PC-3 (cell line): ENCODE measurements around the gene DYNLT3. TPM values are rescaled to one million over a fixed set of nuclear protein-coding genes. Genes with fewer than 3 reads are reported as not detected.

ENCODE experiments used
- ATAC-seq: fragments of 200-7000 bp; cut with Tn5 transposase; 2 replicates; pipeline ENCODE4 v1.9.1; 2020; ENCODE audit warnings: mild to moderate bottlenecking, moderate library complexity
- BruUV-seq: library from RNA; stranded (reverse); fragments of 400-500 nt; replicated peaks from 2 replicates; lab custom pipeline; 2021; lab: Mats Ljungman, UMichigan
- CTCF ChIA-PET: fragments of 300-600 bp; sonication (Branson Sonifier 250); formaldehyde crosslinking; loops from one replicate; lab custom pipeline; 2022; ENCODE audit warnings: antibody characterized with exemption; lab: Charles Lee
- POLR2A ChIA-PET: fragments of 300-600 bp; sonication (Branson Sonifier 250); formaldehyde crosslinking; loops from one replicate; lab custom pipeline; 2022; ENCODE audit warnings: antibody characterized with exemption; ENCODE audit not compliant: unreplicated experiment; lab: Charles Lee
- DNase-seq: peaks from one replicate; pipeline ENCODE4 v3.0.0-alpha.2; 2015
- H2AFZ ChIP-seq: fragments of 300-600 bp; sonication (generic); 2 replicates; pipeline ENCODE4 v1.6.0; 2016; ENCODE audit warnings: antibody characterized with exemption, low read length
- H3F3A ChIP-seq: fragments of 300-600 bp; sonication (generic); one replicate; pipeline ENCODE4 v1.6.0; 2017; ENCODE audit warnings: antibody characterized with exemption, low read length, control low read depth, mild to moderate bottlenecking; ENCODE audit not compliant: unreplicated experiment
- H3K27ac ChIP-seq: fragments of 300-600 bp; sonication (generic); 2 replicates; pipeline ENCODE4 v1.5.1; 2016; ENCODE audit warnings: mild to moderate bottlenecking, low read length
- H3K27me3 ChIP-seq: fragments of 300-600 bp; sonication (generic); 2 replicates; pipeline ENCODE4 v1.6.1; 2016; ENCODE audit warnings: low read length, mixed read lengths
- H3K36me3 ChIP-seq: fragments of 300-600 bp; sonication (generic); 2 replicates; pipeline ENCODE4 v1.6.1; 2016; ENCODE audit warnings: low read depth, mixed run types, low read length, mixed read lengths
- H3K4me1 ChIP-seq: fragments of 300-600 bp; sonication (generic); 2 replicates; pipeline ENCODE4 v1.5.1; 2016; ENCODE audit warnings: low read length; ENCODE audit not compliant: insufficient read depth
- H3K4me2 ChIP-seq: fragments of 300-600 bp; sonication (generic); 2 replicates; pipeline ENCODE4 v1.6.0; 2016; ENCODE audit warnings: low read length
- H3K4me3 ChIP-seq: fragments of 300-600 bp; sonication (generic); 2 replicates; pipeline ENCODE4 v1.5.1; 2016; ENCODE audit warnings: mild to moderate bottlenecking, low read length, mixed read lengths
- H3K79me2 ChIP-seq: fragments of 300-600 bp; sonication (generic); 2 replicates; pipeline ENCODE4 v1.6.1; 2017; ENCODE audit warnings: low read length, mixed read lengths
- H3K9ac ChIP-seq: fragments of 300-600 bp; sonication (generic); 2 replicates; pipeline ENCODE4 v1.6.0; 2016; ENCODE audit warnings: mild to moderate bottlenecking, low read length
- H3K9me2 ChIP-seq: fragments of 300-600 bp; sonication (generic); replicated peaks from 2 replicates; pipeline ENCODE4 v1.6.1; 2016; ENCODE audit warnings: mixed run types, low read length, mixed read lengths
- H3K9me3 ChIP-seq: fragments of 300-600 bp; sonication (generic); 2 replicates; pipeline ENCODE4 v1.6.1; 2016; ENCODE audit warnings: low read length, mixed read lengths
- H4K20me1 ChIP-seq: fragments of 300-600 bp; sonication (generic); 2 replicates; pipeline ENCODE4 v1.6.1; 2016; ENCODE audit warnings: low read length, mixed read lengths
- EZH2 ChIP-seq: fragments of 300-600 bp; sonication (generic); IDR thresholded peaks from one replicate; pipeline ENCODE4 v1.6.1; 2017; ENCODE audit warnings: antibody characterized with exemption, mild to moderate bottlenecking, low read length; ENCODE audit not compliant: unreplicated experiment
- EZH2phosphoT487 ChIP-seq: fragments of 300-600 bp; sonication (generic); IDR thresholded peaks from 2 replicates; pipeline ENCODE4 v1.6.1; 2018; ENCODE audit warnings: mild to moderate bottlenecking, antibody characterized with exemption, low read length, borderline replicate concordance
- intact Hi-C: fragments of 100-400 bp; cut with micrococcal nuclease; formaldehyde crosslinking; loops from 2 replicates; pipeline ENCODE4 v1.9.0; 2023
- total RNA-seq: library from RNA; depleted of rRNA; stranded (reverse); fragments of >200 nt; gene quantifications from 2 replicates; pipeline ENCODE4 v1.2.3, GENCODE V29; 2014
- TF ChIP-seq, protein P1 (sequence below): fragments of 300-600 bp; sonication (generic); conservative IDR thresholded peaks from 2 replicates; pipeline ENCODE4 v1.5.1; 2017; ENCODE audit warnings: antibody characterized with exemption, low read depth, mild to moderate bottlenecking, low read length

The DYNLT3 gene
- total RNA-seq, 1 experiment from 2014 or later: 44.0 TPM

DNA sequence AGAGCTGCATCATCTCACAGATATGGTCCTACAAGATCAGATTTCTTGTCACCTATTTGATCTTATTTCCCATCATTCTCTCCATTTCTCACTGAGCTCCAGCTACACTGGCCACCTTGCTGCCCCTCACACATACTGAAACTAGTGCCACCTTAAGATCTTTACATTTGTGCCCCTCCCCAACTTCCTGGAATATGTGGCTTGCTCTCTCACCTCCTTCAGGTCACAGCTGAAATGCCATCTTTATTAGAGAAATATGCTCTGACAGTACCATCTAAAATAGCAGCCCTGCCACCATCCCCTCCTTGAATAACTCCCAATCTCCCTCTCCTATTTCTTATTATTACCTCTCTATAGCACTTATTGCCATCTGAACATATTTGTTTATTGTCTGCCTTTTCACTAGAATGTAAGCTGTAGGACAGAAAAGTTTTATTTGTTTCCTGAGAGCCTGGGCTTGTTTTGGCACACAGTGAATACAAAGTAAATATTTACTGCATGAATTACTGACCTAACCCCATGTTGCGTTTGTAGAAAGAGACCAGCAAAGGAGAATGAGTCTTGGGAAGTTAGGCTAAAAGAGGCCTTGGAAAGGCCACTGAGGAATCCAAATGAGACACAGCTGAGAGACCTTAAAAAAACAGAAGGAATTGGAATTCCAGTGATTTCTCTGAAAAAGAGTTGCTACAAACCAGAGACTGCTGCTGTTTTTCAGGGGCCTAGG, 22.7 kb downstream of the DYNLT3 start:
- intact Hi-C loops: loop anchor here (1.0 to 10.0 kb wide), 7 partner anchors 79 to 350 kb away; partner anchors contain the start of gene LANCL3
- H4K20me1 ChIP-seq: no peaks in the 10 kb centered on the region

DNA sequence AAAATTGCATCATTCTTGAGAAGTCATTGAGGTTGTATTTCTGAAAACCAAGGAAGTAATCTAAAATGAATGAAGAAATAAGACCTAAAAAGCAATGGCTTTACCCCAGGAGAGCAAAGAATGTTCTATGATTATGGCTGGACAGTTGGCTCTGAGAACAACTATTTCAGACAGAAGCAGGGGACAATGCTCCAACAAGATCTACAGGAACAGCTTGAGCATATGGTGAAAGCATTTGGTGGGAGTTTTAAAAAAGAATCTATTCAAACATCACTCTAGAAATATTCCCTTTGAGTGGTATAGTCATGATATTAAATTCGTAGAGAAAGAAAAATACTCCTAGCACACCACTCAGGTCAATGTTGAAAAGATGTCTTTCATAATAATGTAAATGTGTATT, 26.7 kb downstream of the DYNLT3 start:
- CTCF ChIA-PET: no interaction called here

More for the DNA sequence above, 22.7 kb downstream of the DYNLT3 start:
- ChIA-PET CTCF (interaction anchor here (0.7 to 1.5 kb wide), 3 partner anchors 10 to 78 kb away, joined by 3 to 5 read pairs (median 3); no protein-coding TSS in a partner anchor), POLR2A (no interaction called here)
- H3K4me2 ChIP-seq: peak overlapping the region; percentile 71
- H3K36me3 ChIP-seq: no peaks in the 10 kb centered on the region
- TF ChIP-seq, protein P1, sequence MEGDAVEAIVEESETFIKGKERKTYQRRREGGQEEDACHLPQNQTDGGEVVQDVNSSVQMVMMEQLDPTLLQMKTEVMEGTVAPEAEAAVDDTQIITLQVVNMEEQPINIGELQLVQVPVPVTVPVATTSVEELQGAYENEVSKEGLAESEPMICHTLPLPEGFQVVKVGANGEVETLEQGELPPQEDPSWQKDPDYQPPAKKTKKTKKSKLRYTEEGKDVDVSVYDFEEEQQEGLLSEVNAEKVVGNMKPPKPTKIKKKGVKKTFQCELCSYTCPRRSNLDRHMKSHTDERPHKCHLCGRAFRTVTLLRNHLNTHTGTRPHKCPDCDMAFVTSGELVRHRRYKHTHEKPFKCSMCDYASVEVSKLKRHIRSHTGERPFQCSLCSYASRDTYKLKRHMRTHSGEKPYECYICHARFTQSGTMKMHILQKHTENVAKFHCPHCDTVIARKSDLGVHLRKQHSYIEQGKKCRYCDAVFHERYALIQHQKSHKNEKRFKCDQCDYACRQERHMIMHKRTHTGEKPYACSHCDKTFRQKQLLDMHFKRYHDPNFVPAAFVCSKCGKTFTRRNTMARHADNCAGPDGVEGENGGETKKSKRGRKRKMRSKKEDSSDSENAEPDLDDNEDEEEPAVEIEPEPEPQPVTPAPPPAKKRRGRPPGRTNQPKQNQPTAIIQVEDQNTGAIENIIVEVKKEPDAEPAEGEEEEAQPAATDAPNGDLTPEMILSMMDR: no peak
- TF ChIP-seq EZH2phosphoT487: no peak
- no peak for TF ChIP-seq EZH2
- H3K9me3 ChIP-seq: no peaks in the 10 kb centered on the region
- H3K79me2 ChIP-seq: no peaks in the 10 kb centered on the region
- BruUV-seq: no TSS peak
- H3K4me3 ChIP-seq: peak overlapping the region; percentile 21; the same call in 1 of the 2 replicates
- 0 out of 2 replicates have a peak overlapping the region, but pooled peaks have one; percentile 27 for H3K9ac ChIP-seq
- DNase-seq (peak; percentile 47), ATAC-seq (peak; percentile 79)
- H3F3A ChIP-seq: no peaks in the 10 kb centered on the region
- peak overlapping the region; percentile 48; the same call in 1 of the 2 replicates for H3K27ac ChIP-seq
- no peaks in the 10 kb centered on the region for H3K27me3 ChIP-seq
- no peak overlapping the region for H2AFZ ChIP-seq
- peaks cover 12% of the 10 kb centered on the region for H3K4me1 ChIP-seq
- no peaks in the 10 kb centered on the region for H3K9me2 ChIP-seq

More for the DNA sequence above, 26.7 kb downstream of the DYNLT3 start:
- POLR2A ChIA-PET: no interaction called here
- H3F3A ChIP-seq: no peaks in the 10 kb centered on the region
- H3K36me3 ChIP-seq: no peaks in the 10 kb centered on the region
- H3K9me3 ChIP-seq: no peaks in the 10 kb centered on the region
- ATAC-seq (no peak), DNase-seq (no peak)
- H2AFZ ChIP-seq: no peak overlapping the region
- no peak overlapping the region for H3K27ac ChIP-seq
- no peak overlapping the region for H3K4me2 ChIP-seq
- no TSS peak for BruUV-seq
- H3K9ac ChIP-seq: no peak overlapping the region
- intact Hi-C loops: loop anchor here (5.0 to 10.0 kb wide), 4 partner anchors 146 to 354 kb away; partner anchors contain the start of gene LANCL3
- H3K4me1 ChIP-seq: peaks cover 12% of the 10 kb centered on the region
- no peaks in the 10 kb centered on the region for H4K20me1 ChIP-seq
- no peak overlapping the region for H3K4me3 ChIP-seq
- no peaks in the 10 kb centered on the region for H3K9me2 ChIP-seq
- no peaks in the 10 kb centered on the region for H3K79me2 ChIP-seq
- no peaks in the 10 kb centered on the region for H3K27me3 ChIP-seq
- TF ChIP-seq EZH2phosphoT487 (no peak), EZH2 (no peak)
- TF ChIP-seq, protein P1: no peak
